ENCODE data around the gene APLP2.

APLP2 gene

DNA sequence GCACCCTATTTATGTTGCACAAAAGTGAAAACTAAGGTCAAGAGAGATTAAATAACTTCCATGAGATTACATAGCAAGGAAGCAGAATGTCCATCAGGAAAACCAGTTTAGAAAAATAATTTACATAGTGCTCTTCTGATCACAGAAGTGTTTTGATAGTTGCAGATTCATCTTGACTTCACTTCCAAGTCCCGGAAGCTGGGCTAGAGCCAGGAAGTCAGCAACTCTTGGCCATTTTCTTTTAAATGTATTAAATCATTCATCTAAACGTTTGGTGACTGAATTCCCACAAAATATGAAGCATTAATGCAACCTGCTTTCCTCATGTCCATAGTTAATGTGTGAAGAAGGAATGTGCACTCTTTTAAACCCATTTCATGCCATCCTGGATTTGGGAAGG, 29.7 kb downstream of the APLP2 start:
- H3K4me3 ChIP-seq (ENCODE audit: insufficient read depth in 1 of 2, low read depth in 1 of 2, low read length in 2 of 2): no peak overlapping the region
- no peak overlapping the region for H3K9ac ChIP-seq (ENCODE audit: low read length)
- peaks cover 8% of the 10 kb centered on the region for H3K4me1 ChIP-seq (ENCODE audit: control insufficient read depth, insufficient read depth, low read depth, low read length)
- no peak overlapping the region for H3K4ac ChIP-seq (ENCODE audit: low read depth in 1 of 2, low read length in 2 of 2)
- no peak overlapping the region for H3K23ac ChIP-seq (ENCODE audit: low read length in 2 of 2)
- peaks cover 22% of the 10 kb centered on the region for H3K79me1 ChIP-seq (replicated peaks; ENCODE audit: low read length, poor library complexity, severe bottlenecking)
- H3K36me3 ChIP-seq (ENCODE audit: control insufficient read depth in 1 of 2, insufficient read depth in 2 of 2, low read depth in 1 of 2, low read length in 2 of 2): peaks cover 0 to 4% of the 10 kb centered on the region in 2 experiments
- H4K91ac ChIP-seq (ENCODE audit: low read length): no peak overlapping the region
- H2BK12ac ChIP-seq (ENCODE audit: low read length in 2 of 2): no peak overlapping the region
- no peak overlapping the region for H2BK120ac ChIP-seq (ENCODE audit: low read depth, low read length)
- H3K4me2 ChIP-seq (ENCODE audit: low read length, poor library complexity, severe bottlenecking): no peak overlapping the region
- H3K27ac ChIP-seq (ENCODE audit: low read length, poor library complexity, severe bottlenecking): no peak overlapping the region
- H2AFZ ChIP-seq (ENCODE audit: low read depth, low read length): no peak overlapping the region
- H3K14ac ChIP-seq (ENCODE audit: low read length in 2 of 2): no peak overlapping the region
- no peak overlapping the region for H2BK15ac ChIP-seq (ENCODE audit: low read depth, poor library complexity, severe bottlenecking)
- no peak overlapping the region for H3K18ac ChIP-seq (ENCODE audit: low read depth in 1 of 2, low read length in 2 of 2)
- H3K9me3 ChIP-seq (ENCODE audit: control insufficient read depth, low read length): no peaks in the 10 kb centered on the region
- 78% methylated on average over 1 of the region's 2 CpGs for WGBS
- DNase-seq: no peak
- H4K8ac ChIP-seq (ENCODE audit: low read length): no peak overlapping the region
- no peak overlapping the region for H2AK5ac ChIP-seq (ENCODE audit: low read length, severe bottlenecking)
- H3K27me3 ChIP-seq (ENCODE audit: control insufficient read depth in 1 of 2, insufficient read depth in 1 of 2, low read length in 2 of 2): no peaks in the 10 kb centered on the region
- H2BK5ac ChIP-seq (ENCODE audit: low read depth, low read length, poor library complexity, severe bottlenecking): no peak overlapping the region

- Histone ChIP-seq H3K36me3 (ENCODE audit: control insufficient read depth in 1 of 2, insufficient read depth in 2 of 2, low read depth in 1 of 2, low read length in 2 of 2) (peaks cover 0 to 4% of the 10 kb centered on the region in 2 experiments), H2AFZ (ENCODE audit: low read depth, low read length) (no peak overlapping the region), H3K4me2 (ENCODE audit: low read length, poor library complexity, severe bottlenecking) (no peak overlapping the region), H3K14ac (ENCODE audit: low read length in 2 of 2) (no peak overlapping the region), H3K9ac (ENCODE audit: low read length) (no peak overlapping the region), H4K91ac (ENCODE audit: low read length) (no peak overlapping the region), H2BK12ac (ENCODE audit: low read length in 2 of 2) (no peak overlapping the region), H3K4me3 (ENCODE audit: insufficient read depth in 1 of 2, low read depth in 1 of 2, low read length in 2 of 2) (no peak overlapping the region), H3K4me1 (ENCODE audit: control insufficient read depth, insufficient read depth, low read depth, low read length) (peaks cover 10% of the 10 kb centered on the region), H2BK5ac (ENCODE audit: low read depth, low read length, poor library complexity, severe bottlenecking) (no peak overlapping the region), H3K27ac (ENCODE audit: low read length, poor library complexity, severe bottlenecking) (no peak overlapping the region), H2AK5ac (ENCODE audit: low read length, severe bottlenecking) (no peak overlapping the region), H3K23ac (ENCODE audit: low read length in 2 of 2) (no peak overlapping the region), H3K79me1 (replicated peaks; ENCODE audit: low read length, poor library complexity, severe bottlenecking) (peaks cover 21% of the 10 kb centered on the region), H3K18ac (ENCODE audit: low read depth in 1 of 2, low read length in 2 of 2) (no peak overlapping the region), H3K9me3 (ENCODE audit: control insufficient read depth, low read length) (no peaks in the 10 kb centered on the region), H2BK120ac (ENCODE audit: low read depth, low read length) (no peak overlapping the region), H2BK15ac (ENCODE audit: low read depth, poor library complexity, severe bottlenecking) (no peak overlapping the region), H4K8ac (ENCODE audit: low read length) (no peak overlapping the region), H3K4ac (ENCODE audit: low read depth in 1 of 2, low read length in 2 of 2) (no peak overlapping the region), H3K27me3 (ENCODE audit: control insufficient read depth in 1 of 2, insufficient read depth in 1 of 2, low read length in 2 of 2) (no peaks in the 10 kb centered on the region)
- DNase-seq: no peak
- 97% methylated on average over 1 of the region's 5 CpGs for WGBS
These were observed 30.8 kb downstream of the APLP2 start for GRCh38 chr11:130100381-130101095.

DNA sequence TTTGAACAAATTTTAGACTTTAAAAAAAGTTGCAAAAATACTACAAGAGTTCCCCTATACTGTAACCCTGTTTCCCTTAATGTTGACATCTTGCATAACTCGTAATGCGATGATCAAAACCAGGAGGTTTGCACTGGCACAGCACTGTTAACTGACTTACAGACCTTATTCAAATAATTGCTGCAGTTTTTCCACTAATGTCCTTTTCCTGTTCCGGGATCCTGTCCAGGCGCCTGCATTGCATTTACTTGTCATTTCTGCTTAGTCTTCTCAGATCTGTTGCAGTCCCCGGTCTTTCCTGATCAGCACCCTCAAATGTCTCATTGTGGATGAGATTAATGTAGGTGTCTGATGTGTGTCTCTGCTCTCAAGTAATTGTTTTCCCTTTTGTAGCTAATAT, 32.0 kb downstream of the APLP2 start:
- H2BK120ac ChIP-seq (ENCODE audit: low read depth, low read length): no peak overlapping the region
- no peak for DNase-seq
- no peak overlapping the region for H4K8ac ChIP-seq (ENCODE audit: low read length)
- H3K27me3 ChIP-seq (ENCODE audit: control insufficient read depth in 1 of 2, insufficient read depth in 1 of 2, low read length in 2 of 2): peaks cover 0 to 5% of the 10 kb centered on the region in 2 experiments
- no peaks in the 10 kb centered on the region for H3K9me3 ChIP-seq (ENCODE audit: control insufficient read depth, low read length)
- WGBS: 87% methylated on average over 5 of the region's 5 CpGs
- H3K36me3 ChIP-seq (ENCODE audit: control insufficient read depth in 1 of 2, insufficient read depth in 2 of 2, low read depth in 1 of 2, low read length in 2 of 2): no peaks in the 10 kb centered on the region
- H2BK5ac ChIP-seq (ENCODE audit: low read depth, low read length, poor library complexity, severe bottlenecking): no peak overlapping the region
- H3K14ac ChIP-seq (ENCODE audit: low read length in 2 of 2): no peak overlapping the region
- H4K91ac ChIP-seq (ENCODE audit: low read length): no peak overlapping the region
- no peak overlapping the region for H2AK5ac ChIP-seq (ENCODE audit: low read length, severe bottlenecking)
- no peak overlapping the region for H3K4ac ChIP-seq (ENCODE audit: low read depth in 1 of 2, low read length in 2 of 2)
- H3K4me2 ChIP-seq (ENCODE audit: low read length, poor library complexity, severe bottlenecking): no peak overlapping the region
- H3K4me1 ChIP-seq (ENCODE audit: control insufficient read depth, insufficient read depth, low read depth, low read length): peaks cover 13% of the 10 kb centered on the region
- H3K79me1 ChIP-seq (replicated peaks; ENCODE audit: low read length, poor library complexity, severe bottlenecking): peaks cover 19% of the 10 kb centered on the region
- H3K23ac ChIP-seq (ENCODE audit: low read length in 2 of 2): no peak overlapping the region
- H3K18ac ChIP-seq (ENCODE audit: low read depth in 1 of 2, low read length in 2 of 2): no peak overlapping the region
- no peak overlapping the region for H3K4me3 ChIP-seq (ENCODE audit: insufficient read depth in 1 of 2, low read depth in 1 of 2, low read length in 2 of 2)
- H2AFZ ChIP-seq (ENCODE audit: low read depth, low read length): no peak overlapping the region
- no peak overlapping the region for H2BK12ac ChIP-seq (ENCODE audit: low read length in 2 of 2)
- H2BK15ac ChIP-seq (ENCODE audit: low read depth, poor library complexity, severe bottlenecking): no peak overlapping the region
- H3K27ac ChIP-seq (ENCODE audit: low read length, poor library complexity, severe bottlenecking): no peak overlapping the region
- H3K9ac ChIP-seq (ENCODE audit: low read length): no peak overlapping the region

DNA sequence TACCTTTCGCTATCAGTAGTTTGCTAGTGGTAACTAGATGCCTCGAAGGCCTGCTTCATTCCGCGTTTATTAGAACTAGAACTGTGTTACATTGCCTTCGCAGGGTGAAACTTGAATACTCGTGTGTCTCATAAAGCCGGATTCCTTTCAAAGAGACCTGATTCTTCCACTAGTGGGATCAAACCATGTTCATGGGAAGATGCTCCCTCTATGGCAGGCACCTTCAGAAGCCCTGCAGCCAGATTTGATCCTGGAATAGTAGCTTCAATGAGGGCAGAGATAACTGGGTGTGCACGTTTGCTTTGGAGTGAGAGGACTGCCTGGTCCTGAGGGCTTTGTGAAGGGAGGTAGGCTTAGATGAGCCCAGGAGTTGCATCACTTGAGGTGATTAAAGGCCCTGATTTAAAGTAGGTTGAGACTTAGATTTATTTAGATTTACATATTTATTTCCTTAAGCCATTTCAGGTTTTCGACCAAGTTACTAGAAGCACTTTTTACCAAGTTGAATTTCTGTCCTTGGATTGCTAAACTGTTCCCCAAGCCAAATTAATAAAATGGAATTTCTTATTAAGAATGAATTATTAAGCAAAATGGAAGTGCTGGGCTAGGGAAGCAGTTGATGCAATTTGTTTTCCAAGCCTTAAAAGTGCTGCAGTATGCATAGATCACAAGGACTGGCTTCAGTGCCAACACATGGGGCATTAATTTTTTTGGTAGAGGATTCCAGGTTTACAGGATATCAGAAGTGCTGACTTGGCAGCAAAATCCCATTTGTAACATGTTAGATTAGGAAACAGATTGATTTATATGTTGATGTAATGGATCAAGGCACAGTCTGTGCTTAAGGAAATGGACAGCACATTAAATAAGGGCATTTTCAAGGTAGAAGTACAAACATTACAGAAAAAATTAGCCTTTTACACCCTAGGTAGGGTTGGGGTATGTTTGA, 32.9 kb downstream of the APLP2 start:
- no peak for DNase-seq
- H2BK15ac ChIP-seq (ENCODE audit: low read depth, poor library complexity, severe bottlenecking): no peak overlapping the region
- peaks cover 0 to 5% of the 10 kb centered on the region in 2 experiments for H3K27me3 ChIP-seq (ENCODE audit: control insufficient read depth in 1 of 2, insufficient read depth in 1 of 2, low read length in 2 of 2)
- H3K9me3 ChIP-seq (ENCODE audit: control insufficient read depth, low read length): no peaks in the 10 kb centered on the region
- peaks cover 14% of the 10 kb centered on the region for H3K4me1 ChIP-seq (ENCODE audit: control insufficient read depth, insufficient read depth, low read depth, low read length)
- H2BK120ac ChIP-seq (ENCODE audit: low read depth, low read length): no peak overlapping the region
- H4K91ac ChIP-seq (ENCODE audit: low read length): no peak overlapping the region
- H3K4ac ChIP-seq (ENCODE audit: low read depth in 1 of 2, low read length in 2 of 2): no peak overlapping the region
- H3K9ac ChIP-seq (ENCODE audit: low read length): peak overlapping the region; percentile 37
- H3K23ac ChIP-seq (ENCODE audit: low read length in 2 of 2): no peak overlapping the region
- H2BK12ac ChIP-seq (ENCODE audit: low read length in 2 of 2): no peak overlapping the region
- no peak overlapping the region for H2AFZ ChIP-seq (ENCODE audit: low read depth, low read length)
- WGBS: 94% methylated on average over 8 of the region's 9 CpGs
- peak overlapping the region; percentile 25 for H3K4me2 ChIP-seq (ENCODE audit: low read length, poor library complexity, severe bottlenecking)
- H2AK5ac ChIP-seq (ENCODE audit: low read length, severe bottlenecking): no peak overlapping the region
- peaks cover 20% of the 10 kb centered on the region for H3K79me1 ChIP-seq (replicated peaks; ENCODE audit: low read length, poor library complexity, severe bottlenecking)
- H3K14ac ChIP-seq (ENCODE audit: low read length in 2 of 2): no peak overlapping the region
- H3K18ac ChIP-seq (ENCODE audit: low read depth in 1 of 2, low read length in 2 of 2): no peak overlapping the region
- H3K4me3 ChIP-seq (ENCODE audit: insufficient read depth in 1 of 2, low read depth in 1 of 2, low read length in 2 of 2): peak overlapping the region in 1 of 2 experiments; percentile 52
- H3K27ac ChIP-seq (ENCODE audit: low read length, poor library complexity, severe bottlenecking): peak overlapping the region; percentile 34
- no peak overlapping the region for H4K8ac ChIP-seq (ENCODE audit: low read length)
- H2BK5ac ChIP-seq (ENCODE audit: low read depth, low read length, poor library complexity, severe bottlenecking): no peak overlapping the region
- no peaks in the 10 kb centered on the region for H3K36me3 ChIP-seq (ENCODE audit: control insufficient read depth in 1 of 2, insufficient read depth in 2 of 2, low read depth in 1 of 2, low read length in 2 of 2)
